Tibial nerve (tissue), 4 donors: ENCODE measurements around the gene NRG2.

Source experiments
- CTCF ChIP-seq, 5 experiments: fragments of 200-600 bp in 3 of 5; fragments of 450-650 bp in 2 of 5; sonication (generic) in 3 of 5; IDR thresholded peaks; one replicate each; pipeline ENCODE4 v1.5.1; 2016 to 2019; ENCODE audit warnings: antibody characterized with exemption in 5 of 5, mild to moderate bottlenecking in 3 of 5, moderate library complexity in 2 of 5
- EP300 ChIP-seq, 2 donors: sonication (generic); formaldehyde crosslinking; IDR thresholded peaks; one replicate each; pipeline ENCODE4 v1.6.1; 2017; ENCODE audit warnings: antibody characterized with exemption in 2 of 2, mild to moderate bottlenecking in 1 of 2

- TF ChIP-seq CTCF (IDR thresholded peaks at IDR 0.05) (no peak), EP300 (IDR thresholded peaks at IDR 0.05) (no peak)
Observed at GRCh38 chr5:139854029-139854605, 189.0 kb downstream of the NRG2 start.
